OCI-M1 (cell line): Measurements from ENCODE around the gene SLC22A7.
"Not testable (repeated sequence)": the region's sequence is repeated elsewhere in the genome, so short reads cannot be mapped to it uniquely, and the experiment has no call there.

Experiments
- DNase-seq: peaks from one replicate; lab custom pipeline; 2025; lab: John Stamatoyannopoulos, UW

Gene SLC22A7

DNA sequence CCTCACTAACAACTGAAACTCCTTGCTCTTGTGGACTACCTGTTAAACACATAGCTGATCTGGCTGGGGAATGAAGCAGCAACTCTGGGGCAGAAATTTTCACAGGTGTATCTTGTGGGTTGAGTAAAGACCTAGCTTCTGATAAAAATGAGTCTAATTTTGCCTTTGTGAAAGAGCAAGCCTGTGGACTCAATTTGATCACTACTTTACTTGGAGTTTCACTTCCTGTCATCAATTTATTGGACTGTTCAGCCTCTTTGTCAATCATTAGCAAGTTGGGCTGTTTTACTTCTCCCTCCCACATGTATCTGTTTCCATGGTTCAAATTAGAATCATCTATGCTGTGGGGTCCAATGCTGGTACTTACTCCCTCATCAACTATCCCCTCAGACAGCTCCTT is 40.2 kb downstream of the SLC22A7 start:
- DNase-seq: no peak

DNA sequence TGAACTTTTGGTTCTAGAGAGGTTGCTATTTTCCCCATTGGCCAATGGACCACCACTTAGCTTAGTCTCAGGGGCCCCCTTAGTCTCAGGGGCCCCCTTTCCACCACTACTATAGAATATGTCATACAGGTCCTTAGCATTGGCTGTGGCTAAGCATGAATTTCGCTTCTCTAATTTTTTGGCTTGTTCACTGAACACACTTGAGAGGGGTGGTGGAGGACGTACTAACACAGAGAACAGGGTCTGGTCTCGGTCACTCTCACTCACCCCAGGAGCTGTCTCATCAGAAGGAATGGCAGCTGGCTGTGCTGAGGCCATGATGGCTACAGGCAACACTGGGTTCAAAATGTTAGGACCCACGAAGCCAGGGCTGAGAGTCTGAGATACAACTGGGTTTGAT is 41.1 kb downstream of the SLC22A7 start:
- DNase-seq: no peak

DNA sequence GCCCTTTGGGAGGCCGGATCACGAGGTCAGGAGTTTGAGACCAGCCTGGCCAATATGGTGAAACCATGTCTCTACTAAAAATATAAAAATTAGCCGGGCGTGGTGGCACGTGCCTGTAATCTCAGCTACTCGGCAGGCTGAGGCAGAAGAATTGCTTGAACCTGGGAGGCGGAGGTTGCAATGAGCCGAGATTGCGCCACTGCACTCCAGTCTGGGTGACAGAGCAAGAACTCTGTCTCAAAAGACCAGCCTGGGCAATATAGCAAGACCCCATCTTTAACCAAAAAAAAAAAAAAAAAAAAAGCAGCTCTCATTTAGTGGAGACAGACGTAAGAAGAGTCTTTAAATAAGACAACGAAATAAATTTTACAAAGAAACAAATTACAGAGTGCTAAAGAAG is 48.2 kb downstream of the SLC22A7 start:
- DNase-seq: not testable (repeated sequence)

DNA sequence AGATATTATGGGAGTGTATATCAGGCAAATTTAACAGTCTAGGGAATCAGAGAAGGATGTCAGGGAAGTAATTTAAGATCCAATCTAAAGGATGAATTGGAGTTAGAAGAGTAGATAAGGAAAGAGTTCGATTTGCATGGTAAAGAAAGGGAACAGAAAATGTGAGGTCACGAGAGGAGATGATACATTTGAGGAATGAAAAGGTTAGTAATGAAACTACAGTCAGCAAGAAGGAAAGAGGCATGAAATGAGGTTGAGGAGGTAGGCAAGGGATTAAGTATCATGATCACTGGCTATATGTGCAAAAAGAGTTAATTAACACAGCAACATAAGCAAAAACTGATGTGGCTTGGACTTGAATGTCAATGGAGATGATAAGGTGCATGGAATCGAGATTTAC is 49.0 kb downstream of the SLC22A7 start:
- no peak for DNase-seq

DNA sequence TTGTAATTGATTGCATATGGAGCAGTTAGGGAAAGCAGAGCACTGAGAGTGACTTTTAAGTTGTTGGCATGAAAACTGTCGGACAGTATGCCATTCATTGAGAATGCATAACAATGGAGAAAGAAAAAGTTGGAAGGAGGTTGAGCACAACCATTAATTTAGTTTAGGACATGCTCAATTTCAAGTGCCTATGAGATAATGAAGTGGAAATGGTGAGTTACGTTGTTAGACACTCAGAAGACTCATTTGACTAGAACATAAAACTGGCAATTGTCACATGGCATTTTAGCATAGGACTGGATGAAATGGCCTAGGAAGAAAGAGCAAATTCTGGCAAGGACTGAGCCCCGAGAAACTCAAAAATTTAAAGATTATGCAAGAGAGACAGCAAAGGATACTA is 49.4 kb downstream of the SLC22A7 start:
- no peak for DNase-seq

DNA sequence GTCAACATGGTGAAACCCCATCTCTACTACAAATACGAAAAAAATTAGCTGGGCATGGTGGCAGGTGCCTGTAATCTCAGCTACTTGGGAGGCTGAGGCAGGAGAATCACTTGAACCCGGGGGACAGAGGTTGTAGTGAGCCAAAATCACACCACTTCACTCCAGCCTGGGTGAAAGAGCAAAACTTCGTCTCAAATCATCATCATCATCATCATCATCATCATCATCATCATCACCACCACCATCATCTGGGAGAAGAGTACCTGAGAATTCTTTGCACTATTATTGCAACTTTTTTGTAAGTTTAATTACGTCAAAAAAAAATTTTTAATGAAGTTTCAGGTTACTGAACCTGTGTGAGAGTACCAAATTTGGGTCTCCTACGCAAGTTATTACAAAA is 53.9 kb downstream of the SLC22A7 start:
- DNase-seq: not testable (repeated sequence)
